KMS-11 (cell line): ENCODE data around the gene DGKQ.

Experiments used
- H2AFZ ChIP-seq: fragments of 200-600 bp; sonication (generic); 2 replicates; pipeline ENCODE4 v1.6.1; 2016; ENCODE audit warnings: antibody characterized with exemption, mixed run types, low read depth
- H3K27ac ChIP-seq: fragments of 200-600 bp; sonication (generic); 2 replicates; pipeline ENCODE4 v1.6.1; 2016; ENCODE audit warnings: mild to moderate bottlenecking, mixed run types
- H3K27me3 ChIP-seq: fragments of 200-600 bp; sonication (generic); 2 replicates; pipeline ENCODE4 v1.6.1; 2017; ENCODE audit warnings: mild to moderate bottlenecking, low read depth, mixed run types, moderate library complexity; ENCODE audit not compliant: insufficient read depth
- H3K36me3 ChIP-seq: fragments of 200-600 bp; sonication (generic); 2 replicates; pipeline ENCODE4 v1.6.1; 2017; ENCODE audit warnings: mild to moderate bottlenecking, mixed run types; ENCODE audit not compliant: insufficient read depth
- H3K4me1 ChIP-seq: fragments of 200-600 bp; sonication (generic); 2 replicates; pipeline ENCODE4 v1.6.1; 2016; ENCODE audit warnings: mild to moderate bottlenecking, low read depth, mixed run types; ENCODE audit not compliant: poor library complexity, severe bottlenecking
- H3K4me2 ChIP-seq: fragments of 200-600 bp; sonication (generic); 2 replicates; pipeline ENCODE4 v1.7.0; 2016; ENCODE audit warnings: mild to moderate bottlenecking, mixed run types
- H3K4me3 ChIP-seq: fragments of 200-600 bp; sonication (generic); IDR thresholded peaks from 2 replicates; pipeline ENCODE4 v1.6.1; 2017; ENCODE audit warnings: low read depth, low read length, mixed read lengths; ENCODE audit not compliant: insufficient read depth
- H3K79me2 ChIP-seq: fragments of 200-600 bp; sonication (generic); 2 replicates; pipeline ENCODE4 v1.6.1; 2016; ENCODE audit warnings: low read depth, mixed run types; ENCODE audit not compliant: insufficient read depth
- H3K9ac ChIP-seq: fragments of 200-600 bp; sonication (generic); 2 replicates; pipeline ENCODE4 v1.6.1; 2016; ENCODE audit warnings: mild to moderate bottlenecking, mixed run types
- H4K20me1 ChIP-seq: fragments of 200-600 bp; sonication (generic); 2 replicates; pipeline ENCODE4 v1.6.1; 2016; ENCODE audit warnings: mild to moderate bottlenecking, mixed run types; ENCODE audit not compliant: insufficient read depth
- TF ChIP-seq, protein P1 (sequence below): fragments of 200-600 bp; sonication (generic); conservative IDR thresholded peaks from 2 replicates; pipeline ENCODE4 v1.6.1; 2017; ENCODE audit warnings: low read depth, mild to moderate bottlenecking, antibody characterized with exemption, low read length, moderate library complexity, mixed read lengths

DGKQ gene

DNA sequence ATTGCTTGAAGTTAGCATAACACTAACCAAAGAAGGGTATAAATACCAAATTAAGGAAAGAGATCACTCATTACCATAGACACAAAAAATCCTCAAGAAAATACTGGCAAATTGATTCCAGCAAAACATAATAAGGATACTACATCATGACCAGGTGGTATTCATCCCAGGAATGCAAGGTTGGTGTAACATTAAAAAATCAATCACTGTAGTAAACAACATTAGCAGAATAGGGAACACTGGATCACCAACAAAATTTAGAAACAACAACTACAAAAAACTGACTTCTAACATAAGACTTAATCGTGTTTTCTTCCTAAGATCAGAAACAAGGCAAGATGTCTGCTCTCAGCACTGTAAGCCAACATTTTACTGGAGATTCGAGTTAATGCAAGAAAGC lies 55.4 kb downstream of the DGKQ start:
- Histone ChIP-seq H3K4me1 (no peaks in the 10 kb centered on the region), H3K79me2 (peaks cover 57% of the 10 kb centered on the region), H3K27me3 (no peaks in the 10 kb centered on the region), H3K4me3 (no peak overlapping the region), H4K20me1 (no peaks in the 10 kb centered on the region), H3K27ac (no peak overlapping the region), H3K9ac (no peak overlapping the region), H3K4me2 (no peak overlapping the region), H2AFZ (no peak overlapping the region), H3K36me3 (no peaks in the 10 kb centered on the region)
- TF ChIP-seq, protein P1, sequence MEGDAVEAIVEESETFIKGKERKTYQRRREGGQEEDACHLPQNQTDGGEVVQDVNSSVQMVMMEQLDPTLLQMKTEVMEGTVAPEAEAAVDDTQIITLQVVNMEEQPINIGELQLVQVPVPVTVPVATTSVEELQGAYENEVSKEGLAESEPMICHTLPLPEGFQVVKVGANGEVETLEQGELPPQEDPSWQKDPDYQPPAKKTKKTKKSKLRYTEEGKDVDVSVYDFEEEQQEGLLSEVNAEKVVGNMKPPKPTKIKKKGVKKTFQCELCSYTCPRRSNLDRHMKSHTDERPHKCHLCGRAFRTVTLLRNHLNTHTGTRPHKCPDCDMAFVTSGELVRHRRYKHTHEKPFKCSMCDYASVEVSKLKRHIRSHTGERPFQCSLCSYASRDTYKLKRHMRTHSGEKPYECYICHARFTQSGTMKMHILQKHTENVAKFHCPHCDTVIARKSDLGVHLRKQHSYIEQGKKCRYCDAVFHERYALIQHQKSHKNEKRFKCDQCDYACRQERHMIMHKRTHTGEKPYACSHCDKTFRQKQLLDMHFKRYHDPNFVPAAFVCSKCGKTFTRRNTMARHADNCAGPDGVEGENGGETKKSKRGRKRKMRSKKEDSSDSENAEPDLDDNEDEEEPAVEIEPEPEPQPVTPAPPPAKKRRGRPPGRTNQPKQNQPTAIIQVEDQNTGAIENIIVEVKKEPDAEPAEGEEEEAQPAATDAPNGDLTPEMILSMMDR = no peak

DNA sequence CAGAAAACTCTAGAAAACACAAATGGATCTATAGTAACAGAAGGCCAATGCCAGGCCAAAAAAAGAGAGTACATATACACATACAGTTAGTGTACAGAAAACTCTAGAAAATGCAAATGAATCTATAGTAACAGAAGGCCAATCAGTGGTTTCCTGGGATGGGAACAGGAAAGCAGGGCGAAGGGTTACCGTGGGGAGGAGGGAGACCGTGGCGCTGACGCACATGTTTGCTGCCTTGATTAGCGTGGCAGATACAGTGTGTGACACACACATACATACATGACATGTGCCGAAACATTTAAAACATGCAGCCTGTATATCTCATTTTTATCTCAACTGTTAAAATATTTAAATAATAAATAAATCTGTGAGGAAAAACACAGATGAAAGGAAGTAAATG lies 55.9 kb downstream of the DGKQ start:
- Histone ChIP-seq H4K20me1 (no peaks in the 10 kb centered on the region), H3K79me2 (peaks cover 52% of the 10 kb centered on the region), H3K4me1 (no peaks in the 10 kb centered on the region), H3K27ac (no peak overlapping the region), H3K4me3 (no peak overlapping the region), H2AFZ (no peak overlapping the region), H3K27me3 (no peaks in the 10 kb centered on the region), H3K4me2 (no peak overlapping the region), H3K36me3 (no peaks in the 10 kb centered on the region), H3K9ac (no peak overlapping the region)
- TF ChIP-seq, protein P1 = no peak

GRCh38 chr4:915595-915994 lies 57.8 kb downstream of the DGKQ start:
- H3K4me2 ChIP-seq = no peak overlapping the region
- TF ChIP-seq, protein P1 = no peak
- no peaks in the 10 kb centered on the region for H3K4me1 ChIP-seq
- H3K79me2 ChIP-seq = peaks cover 34% of the 10 kb centered on the region; the same call in 1 of the 2 replicates
- no peak overlapping the region for H3K27ac ChIP-seq
- no peaks in the 10 kb centered on the region for H3K36me3 ChIP-seq
- H3K27me3 ChIP-seq = no peaks in the 10 kb centered on the region
- H2AFZ ChIP-seq = no peak overlapping the region
- no peak overlapping the region for H3K4me3 ChIP-seq
- no peak overlapping the region for H3K9ac ChIP-seq
- H4K20me1 ChIP-seq = no peaks in the 10 kb centered on the region

- Histone ChIP-seq H3K27me3 (no peaks in the 10 kb centered on the region), H3K4me1 (no peaks in the 10 kb centered on the region), H4K20me1 (no peaks in the 10 kb centered on the region), H2AFZ (no peak overlapping the region), H3K79me2 (peaks cover 34% of the 10 kb centered on the region; the same call in 1 of the 2 replicates), H3K27ac (no peak overlapping the region), H3K4me3 (no peak overlapping the region), H3K4me2 (no peak overlapping the region), H3K9ac (no peak overlapping the region), H3K36me3 (no peaks in the 10 kb centered on the region)
- TF ChIP-seq, protein P1 = no peak
These were observed 58.3 kb downstream of the DGKQ start for GRCh38 chr4:915041-915474.

GRCh38 chr4:914531-914930 lies 58.8 kb downstream of the DGKQ start:
- H3K4me2 ChIP-seq = no peak overlapping the region
- peaks cover 34% of the 10 kb centered on the region; the same call in 1 of the 2 replicates for H3K79me2 ChIP-seq
- no peaks in the 10 kb centered on the region for H3K36me3 ChIP-seq
- TF ChIP-seq, protein P1 = no peak
- H3K4me3 ChIP-seq = no peak overlapping the region
- no peaks in the 10 kb centered on the region for H3K4me1 ChIP-seq
- no peaks in the 10 kb centered on the region for H4K20me1 ChIP-seq
- H3K27ac ChIP-seq = no peak overlapping the region
- H3K27me3 ChIP-seq = no peaks in the 10 kb centered on the region
- H2AFZ ChIP-seq = no peak overlapping the region
- no peak overlapping the region for H3K9ac ChIP-seq
